Sigmoid colon (tissue), 4 donors: ENCODE data around the gene C21orf91.
"Not testable (repeated sequence)": the region's sequence is repeated elsewhere in the genome, so short reads cannot be mapped to it uniquely, and the experiment has no call there.

Source experiments
- CTCF ChIP-seq, 4 experiments: fragments of 450-650 bp in 3 of 4; fragments of 200-600 bp in 1 of 4; IDR thresholded peaks; one replicate each; pipeline ENCODE4 v1.5.1; 2016 to 2019; ENCODE audit warnings: antibody characterized with exemption in 4 of 4, mild to moderate bottlenecking in 3 of 4, moderate library complexity in 2 of 4
- EP300 ChIP-seq, 4 donors: sonication (generic); formaldehyde crosslinking; IDR thresholded peaks; one replicate each; pipeline ENCODE4 v1.6.1; 2017; ENCODE audit warnings: antibody characterized with exemption in 4 of 4
- POLR2A ChIP-seq, 2 donors: fragments of 450-650 bp; IDR thresholded peaks; one replicate each; pipeline ENCODE4 v1.6.1; 2016; ENCODE audit warnings: antibody characterized with exemption in 2 of 2, mild to moderate bottlenecking in 2 of 2, moderate library complexity in 2 of 2
- POLR2AphosphoS5 ChIP-seq, 4 donors: sonication (generic); formaldehyde crosslinking; IDR thresholded peaks; one replicate each; pipeline ENCODE4 v1.6.1; 2017; ENCODE audit warnings: antibody characterized with exemption in 4 of 4

GRCh38 chr21:17775021-17775420, 44.1 kb downstream of the C21orf91 start:
- not testable (repeated sequence) for TF ChIP-seq POLR2A, CTCF, EP300, POLR2AphosphoS5 (IDR thresholded peaks at IDR 0.05)
